Measurements from ENCODE around the gene RNF8. TPM values are rescaled to one million over a fixed set of nuclear protein-coding genes. Genes with fewer than 3 reads are reported as not detected.

Gene RNF8
- total RNA-seq, 1 experiment from 2014 or later = 29.7 TPM

GRCh38 chr6:37371154-37372083, 17.6 kb downstream of the RNF8 start:
- DNase-seq = no peak
- H3K36me3 ChIP-seq = peaks cover 48% of the 10 kb centered on the region
- no peak overlapping the region for H3K4me3 ChIP-seq
- no peaks in the 10 kb centered on the region for H3K9me3 ChIP-seq
- no peaks in the 10 kb centered on the region for H3K27me3 ChIP-seq

GRCh38 chr6:37372116-37372515, 18.3 kb downstream of the RNF8 start:
- H3K27me3 ChIP-seq = no peaks in the 10 kb centered on the region
- H3K4me3 ChIP-seq = no peak overlapping the region
- DNase-seq = no peak
- no peaks in the 10 kb centered on the region for H3K9me3 ChIP-seq
- peaks cover 51% of the 10 kb centered on the region for H3K36me3 ChIP-seq

- H3K4me3 ChIP-seq = no peak overlapping the region
- H3K36me3 ChIP-seq = peaks cover 39% of the 10 kb centered on the region
- DNase-seq = no peak
- no peaks in the 10 kb centered on the region for H3K27me3 ChIP-seq
- no peaks in the 10 kb centered on the region for H3K9me3 ChIP-seq
These were observed 20.2 kb downstream of the RNF8 start for GRCh38 chr6:37373822-37374471.

- DNase-seq = no peak
- H3K9me3 ChIP-seq = no peaks in the 10 kb centered on the region
- peaks cover 31% of the 10 kb centered on the region for H3K36me3 ChIP-seq
- H3K27me3 ChIP-seq = no peaks in the 10 kb centered on the region
- no peak overlapping the region for H3K4me3 ChIP-seq
These were observed 21.6 kb downstream of the RNF8 start for GRCh38 chr6:37375376-37375775.

GRCh38 chr6:37376078-37376743, 22.4 kb downstream of the RNF8 start:
- H3K9me3 ChIP-seq = no peaks in the 10 kb centered on the region
- no peaks in the 10 kb centered on the region for H3K27me3 ChIP-seq
- H3K36me3 ChIP-seq = peaks cover 29% of the 10 kb centered on the region
- H3K4me3 ChIP-seq = no peak overlapping the region
- no peak for DNase-seq

GRCh38 chr6:37381579-37381978, 27.8 kb downstream of the RNF8 start:
- no peaks in the 10 kb centered on the region for H3K27me3 ChIP-seq
- no peaks in the 10 kb centered on the region for H3K9me3 ChIP-seq
- DNase-seq = peak; percentile 14
- no peak overlapping the region for H3K4me3 ChIP-seq
- peaks cover 17% of the 10 kb centered on the region for H3K36me3 ChIP-seq

GRCh38 chr6:37382994-37383765, 29.4 kb downstream of the RNF8 start:
- Histone ChIP-seq H3K9me3 (no peaks in the 10 kb centered on the region), H3K36me3 (peaks cover 12% of the 10 kb centered on the region)
- DNase-seq = no peak

GRCh38 chr6:37388578-37388977, 34.8 kb downstream of the RNF8 start:
- no peaks in the 10 kb centered on the region for H3K27me3 ChIP-seq
- no peak overlapping the region for H3K4me3 ChIP-seq
- peaks cover 10% of the 10 kb centered on the region for H3K36me3 ChIP-seq
- H3K9me3 ChIP-seq = no peaks in the 10 kb centered on the region
- DNase-seq = no peak

More at GRCh38 chr6:37382994-37383765, 29.4 kb downstream of the RNF8 start:
- Histone ChIP-seq H3K4me3 (no peak overlapping the region), H3K27me3 (no peaks in the 10 kb centered on the region)

GRCh38 chr6:37389857-37390256, 36.1 kb downstream of the RNF8 start:
- Histone ChIP-seq H3K27me3 (no peaks in the 10 kb centered on the region), H3K4me3 (no peak overlapping the region), H3K9me3 (no peaks in the 10 kb centered on the region), H3K36me3 (peaks cover 10% of the 10 kb centered on the region)
- DNase-seq = no peak

GRCh38 chr6:37391120-37391519, 37.3 kb downstream of the RNF8 start:
- no peak for DNase-seq
- no peaks in the 10 kb centered on the region for H3K27me3 ChIP-seq
- no peaks in the 10 kb centered on the region for H3K9me3 ChIP-seq
- H3K4me3 ChIP-seq = no peak overlapping the region
- H3K36me3 ChIP-seq = peaks cover 10% of the 10 kb centered on the region

GRCh38 chr6:37392821-37393220, 39.0 kb downstream of the RNF8 start:
- Histone ChIP-seq H3K36me3 (peaks cover 10% of the 10 kb centered on the region), H3K9me3 (no peaks in the 10 kb centered on the region), H3K4me3 (no peak overlapping the region), H3K27me3 (no peaks in the 10 kb centered on the region)
- DNase-seq = no peak

- no peaks in the 10 kb centered on the region for H3K27me3 ChIP-seq
- DNase-seq = no peak
- no peak overlapping the region for H3K4me3 ChIP-seq
- H3K36me3 ChIP-seq = peaks cover 10% of the 10 kb centered on the region
- no peaks in the 10 kb centered on the region for H3K9me3 ChIP-seq
These were observed 39.7 kb downstream of the RNF8 start for GRCh38 chr6:37393381-37393929.

GRCh38 chr6:37396571-37397180, 42.9 kb downstream of the RNF8 start:
- Histone ChIP-seq H3K4me3 (no peak overlapping the region), H3K36me3 (peaks cover 8% of the 10 kb centered on the region), H3K27me3 (no peaks in the 10 kb centered on the region), H3K9me3 (no peaks in the 10 kb centered on the region)
- DNase-seq = peak; percentile 15

GRCh38 chr6:37399131-37399530, 45.3 kb downstream of the RNF8 start:
- H3K36me3 ChIP-seq = no peaks in the 10 kb centered on the region
- H3K4me3 ChIP-seq = no peak overlapping the region
- H3K9me3 ChIP-seq = no peaks in the 10 kb centered on the region
- no peaks in the 10 kb centered on the region for H3K27me3 ChIP-seq
- DNase-seq = no peak

GRCh38 chr6:37399795-37400490, 46.2 kb downstream of the RNF8 start:
- H3K4me3 ChIP-seq = no peak overlapping the region
- H3K36me3 ChIP-seq = no peaks in the 10 kb centered on the region
- no peaks in the 10 kb centered on the region for H3K27me3 ChIP-seq
- no peak for DNase-seq
- H3K9me3 ChIP-seq = no peaks in the 10 kb centered on the region
